Neural progenitor cell (in vitro differentiated cells): ENCODE results near the gene CHERP. TPM values are rescaled to one million over a fixed set of nuclear protein-coding genes. Genes with fewer than 3 reads are reported as not detected.

ENCODE experiments used
- DNase-seq: peaks from one replicate; pipeline ENCODE4 v3.0.0-alpha.2; 2016; ENCODE audit warnings: low spot score
- H2AFZ ChIP-seq: fragments of 200-600 bp; sonication (generic); replicated peaks from 2 replicates; pipeline ENCODE4 v1.6.1; 2016; ENCODE audit warnings: antibody characterized with exemption
- H3F3A ChIP-seq: fragments of 200-600 bp; sonication (generic); 2 replicates; pipeline ENCODE4 v1.6.1; 2016; ENCODE audit warnings: antibody characterized with exemption, low read depth
- H3K27ac ChIP-seq: fragments of 200-600 bp; sonication (generic); 2 replicates; pipeline ENCODE4 v1.5.1; 2016; ENCODE audit warnings: mild to moderate bottlenecking
- H3K27me3 ChIP-seq: fragments of 200-600 bp; sonication (generic); 2 replicates; pipeline ENCODE4 v1.6.1; 2016; ENCODE audit warnings: mild to moderate bottlenecking, moderate library complexity
- H3K36me3 ChIP-seq: fragments of 200-600 bp; sonication (generic); 2 replicates; pipeline ENCODE4 v1.5.1; 2016
- H3K4me1 ChIP-seq: fragments of 200-600 bp; sonication (generic); 2 replicates; pipeline ENCODE4 v1.6.1; 2016; ENCODE audit warnings: mixed run types
- H3K4me2 ChIP-seq: fragments of 200-600 bp; sonication (generic); 2 replicates; pipeline ENCODE4 v1.6.1; 2016
- H3K4me3 ChIP-seq: fragments of 200-600 bp; sonication (generic); 2 replicates; pipeline ENCODE4 v1.5.1; 2016
- H3K79me2 ChIP-seq: fragments of 200-600 bp; sonication (generic); 2 replicates; pipeline ENCODE4 v1.6.1; 2016; ENCODE audit warnings: low read depth
- H3K9ac ChIP-seq: fragments of 200-600 bp; sonication (generic); 2 replicates; pipeline ENCODE4 v1.6.1; 2016
- H3K9me3 ChIP-seq: fragments of 200-600 bp; sonication (generic); 2 replicates; pipeline ENCODE4 v1.5.1; 2016; ENCODE audit warnings: low read depth
- H4K20me1 ChIP-seq: fragments of 200-600 bp; sonication (generic); 2 replicates; pipeline ENCODE4 v1.6.1; 2016; ENCODE audit warnings: low read depth
- H3K27ac Mint-ChIP-seq: 3 replicates; pipeline ENCODE4 v1.8.0; 2021; ENCODE audit warnings: mixed read lengths
- H3K27me3 Mint-ChIP-seq: 2 replicates; pipeline ENCODE4 v1.8.0; 2022; ENCODE audit warnings: low read depth, mild to moderate bottlenecking, inconsistent platforms, moderate library complexity, mixed read lengths; ENCODE audit not compliant: insufficient read depth
- H3K36me3 Mint-ChIP-seq: 3 replicates; pipeline ENCODE4 v1.8.0; 2021; ENCODE audit warnings: mixed read lengths
- H3K4me1 Mint-ChIP-seq: 3 replicates; pipeline ENCODE4 v1.8.0; 2021; ENCODE audit warnings: mixed read lengths
- H3K4me3 Mint-ChIP-seq: 3 replicates; pipeline ENCODE4 v1.8.0; 2021; ENCODE audit warnings: mild to moderate bottlenecking, moderate library complexity, mixed read lengths
- H3K9me3 Mint-ChIP-seq: 3 replicates; pipeline ENCODE4 v1.8.0; 2020; ENCODE audit warnings: mixed read lengths
- CTCF ChIP-seq: fragments of 200-600 bp; sonication (generic); IDR thresholded peaks from 2 replicates; pipeline ENCODE4 v1.5.1; 2017; ENCODE audit warnings: antibody characterized with exemption, mild to moderate bottlenecking
- EZH2 ChIP-seq: fragments of 200-600 bp; sonication (generic); IDR thresholded peaks from 2 replicates; pipeline ENCODE4 v1.6.1; 2017; ENCODE audit warnings: antibody characterized with exemption, mild to moderate bottlenecking, moderate library complexity
- EZH2phosphoT487 ChIP-seq: fragments of 200-600 bp; sonication (generic); IDR thresholded peaks from 2 replicates; pipeline ENCODE4 v1.6.1; 2017; ENCODE audit warnings: antibody characterized with exemption
- total RNA-seq: library from RNA; depleted of rRNA; stranded (reverse); fragments of >200 nt; gene quantifications from 2 replicates; pipeline ENCODE4 v1.2.3, GENCODE V29; 2015; ENCODE audit warnings: low replicate concordance

The CHERP gene
- total RNA-seq, 1 donor from 2014 or later, result 5.5 TPM

GRCh38 chr19:16541526-16542044 is 652 bp downstream of the CHERP start:
- no peaks in the 10 kb centered on the region for H3K4me1 ChIP-seq
- peak overlapping the region; percentile 79 for H3K27ac ChIP-seq
- peaks cover 5% of the 10 kb centered on the region for H3K27me3 Mint-ChIP-seq
- H3K36me3 ChIP-seq, result no peaks in the 10 kb centered on the region
- peak overlapping the region; percentile 93 for H3K9ac ChIP-seq
- peak overlapping the region; percentile 60 for H2AFZ ChIP-seq
- peaks cover 43% of the 10 kb centered on the region for H4K20me1 ChIP-seq
- H3K9me3 ChIP-seq, result no peaks in the 10 kb centered on the region
- H3K4me1 Mint-ChIP-seq, result peaks cover 25% of the 10 kb centered on the region
- H3K27ac Mint-ChIP-seq, result peak overlapping the region; percentile 1
- H3K9me3 Mint-ChIP-seq, result no peaks in the 10 kb centered on the region
- peaks cover 24% of the 10 kb centered on the region for H3K36me3 Mint-ChIP-seq
- peak overlapping the region; percentile 97 for H3K4me3 Mint-ChIP-seq
- no peak for TF ChIP-seq EZH2
- no peak for TF ChIP-seq EZH2phosphoT487
- TF ChIP-seq CTCF, result no peak
- no peaks in the 10 kb centered on the region for H3K27me3 ChIP-seq
- peaks cover 10% of the 10 kb centered on the region for H3F3A ChIP-seq
- H3K79me2 ChIP-seq, result peaks cover 80% of the 10 kb centered on the region
- peak overlapping the region; percentile 99 for H3K4me2 ChIP-seq
- peak overlapping the region; percentile 98 for H3K4me3 ChIP-seq
- DNase-seq, result peak; percentile 51

GRCh38 chr19:16540948-16541347 is 1.3 kb downstream of the CHERP start:
- no peak for TF ChIP-seq CTCF
- TF ChIP-seq EZH2, result no peak
- TF ChIP-seq EZH2phosphoT487, result no peak
- Histone ChIP-seq H3K9ac (peak overlapping the region; percentile 93), H3K79me2 (peaks cover 87% of the 10 kb centered on the region), H2AFZ (no peak overlapping the region), H3K27ac (no peak overlapping the region), H3K9me3 (no peaks in the 10 kb centered on the region), H3K4me1 (no peaks in the 10 kb centered on the region), H3F3A (peaks cover 10% of the 10 kb centered on the region), H3K27me3 (no peaks in the 10 kb centered on the region), H3K36me3 (no peaks in the 10 kb centered on the region), H3K4me3 (peak overlapping the region; percentile 98), H4K20me1 (peaks cover 50% of the 10 kb centered on the region), H3K4me2 (peak overlapping the region; percentile 99)
- Mint-ChIP-seq H3K36me3 (peaks cover 25% of the 10 kb centered on the region), H3K9me3 (no peaks in the 10 kb centered on the region), H3K27ac (peak overlapping the region; percentile 1), H3K27me3 (peaks cover 5% of the 10 kb centered on the region), H3K4me1 (peaks cover 25% of the 10 kb centered on the region), H3K4me3 (peak overlapping the region; percentile 97)
- DNase-seq, result no peak

GRCh38 chr19:16537111-16537510 is 5.1 kb downstream of the CHERP start:
- Mint-ChIP-seq H3K27ac (no peak overlapping the region), H3K4me1 (peaks cover 12% of the 10 kb centered on the region), H3K4me3 (no peak overlapping the region), H3K9me3 (no peaks in the 10 kb centered on the region), H3K27me3 (peaks cover 2% of the 10 kb centered on the region), H3K36me3 (peaks cover 32% of the 10 kb centered on the region)
- H3K27me3 ChIP-seq, result no peaks in the 10 kb centered on the region
- H3K79me2 ChIP-seq, result peaks cover 66% of the 10 kb centered on the region
- H3K36me3 ChIP-seq, result no peaks in the 10 kb centered on the region
- H3K4me2 ChIP-seq, result no peak overlapping the region
- no peak for TF ChIP-seq EZH2
- no peak for TF ChIP-seq CTCF
- TF ChIP-seq EZH2phosphoT487, result no peak
- no peaks in the 10 kb centered on the region for H3K4me1 ChIP-seq
- peaks cover 5% of the 10 kb centered on the region for H3F3A ChIP-seq
- no peak overlapping the region for H3K4me3 ChIP-seq
- H4K20me1 ChIP-seq, result peaks cover 63% of the 10 kb centered on the region
- no peak for DNase-seq
- no peak overlapping the region for H3K9ac ChIP-seq
- no peak overlapping the region for H3K27ac ChIP-seq
- H2AFZ ChIP-seq, result no peak overlapping the region
- no peaks in the 10 kb centered on the region for H3K9me3 ChIP-seq
